ENCODE results near the gene COL1A1.
A peak's percentile ranks its signal among the peaks of the same experiment; 100 is the strongest.

COL1A1 gene

DNA sequence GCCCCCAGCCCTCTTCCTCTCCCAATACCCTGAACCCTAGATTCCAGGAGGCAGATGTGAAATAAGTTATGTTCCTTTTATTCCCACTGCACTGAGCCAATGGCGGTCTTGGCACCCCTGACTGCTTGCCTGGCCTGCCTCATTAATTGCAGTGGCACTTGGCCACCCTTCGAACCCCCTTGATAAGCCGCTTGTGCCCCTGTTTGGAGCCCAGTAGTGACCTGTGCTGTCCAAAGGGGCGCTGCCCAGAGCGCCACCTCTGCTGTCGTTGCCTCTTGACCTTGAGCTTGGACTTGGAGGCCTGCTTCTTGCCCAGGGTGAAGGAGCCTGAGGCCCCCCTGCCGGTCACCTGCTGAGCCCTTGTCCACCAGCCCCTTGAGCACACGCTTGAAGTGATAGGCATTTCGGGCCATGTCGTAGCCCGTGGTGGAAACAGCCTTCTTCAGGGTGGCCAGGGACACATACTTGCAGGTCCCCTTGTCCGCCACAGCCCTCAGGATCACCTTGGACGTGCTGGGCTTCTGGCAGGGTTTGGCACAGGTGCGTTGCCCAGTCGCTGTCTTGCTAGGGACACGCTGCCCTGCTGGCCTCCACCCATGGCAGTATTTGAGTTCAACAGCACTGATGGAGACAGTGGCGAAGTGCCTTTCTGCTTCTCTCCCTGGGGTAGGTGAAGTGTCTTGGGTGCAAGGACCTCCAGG, 29.9 kb downstream of the COL1A1 start:
- no peak for DNase-seq (ENCODE audit: low read depth in 2 of 2)

- no peak for DNase-seq (ENCODE audit: low read depth in 2 of 2)
Observed at GRCh38 chr17:50170662-50171370, 30.6 kb downstream of the COL1A1 start.

GRCh38 chr17:50169881-50170459, 31.5 kb downstream of the COL1A1 start:
- no peak for DNase-seq (ENCODE audit: low read depth in 2 of 2)

GRCh38 chr17:50169121-50169764, 32.2 kb downstream of the COL1A1 start:
- peak in 1 of 2 donors; percentile 47 for DNase-seq (ENCODE audit: low read depth in 2 of 2)

DNA sequence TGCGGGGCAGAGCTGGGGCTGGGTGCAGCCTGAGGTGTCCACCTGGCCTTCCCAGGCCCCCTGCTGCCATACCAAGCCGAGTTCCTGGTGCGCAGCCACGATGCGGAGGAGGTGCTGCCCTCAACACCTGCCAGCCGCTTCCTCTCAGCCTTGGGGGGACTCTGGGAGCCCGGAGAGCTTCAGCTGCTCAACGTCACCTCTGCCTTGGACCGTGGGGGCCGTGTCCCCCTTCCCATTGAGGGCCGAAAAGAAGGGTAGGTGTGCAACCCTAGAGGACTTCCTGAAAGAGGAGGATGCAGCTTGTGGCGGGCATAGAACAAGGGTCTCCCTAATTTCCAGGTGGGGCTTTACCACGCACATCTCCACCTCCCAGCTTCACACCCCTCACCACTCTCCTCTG, 33.1 kb downstream of the COL1A1 start:
- DNase-seq (ENCODE audit: low read depth in 2 of 2), result no peak

GRCh38 chr17:50167371-50167770, 34.1 kb downstream of the COL1A1 start:
- DNase-seq (ENCODE audit: low read depth in 2 of 2), result no peak

DNA sequence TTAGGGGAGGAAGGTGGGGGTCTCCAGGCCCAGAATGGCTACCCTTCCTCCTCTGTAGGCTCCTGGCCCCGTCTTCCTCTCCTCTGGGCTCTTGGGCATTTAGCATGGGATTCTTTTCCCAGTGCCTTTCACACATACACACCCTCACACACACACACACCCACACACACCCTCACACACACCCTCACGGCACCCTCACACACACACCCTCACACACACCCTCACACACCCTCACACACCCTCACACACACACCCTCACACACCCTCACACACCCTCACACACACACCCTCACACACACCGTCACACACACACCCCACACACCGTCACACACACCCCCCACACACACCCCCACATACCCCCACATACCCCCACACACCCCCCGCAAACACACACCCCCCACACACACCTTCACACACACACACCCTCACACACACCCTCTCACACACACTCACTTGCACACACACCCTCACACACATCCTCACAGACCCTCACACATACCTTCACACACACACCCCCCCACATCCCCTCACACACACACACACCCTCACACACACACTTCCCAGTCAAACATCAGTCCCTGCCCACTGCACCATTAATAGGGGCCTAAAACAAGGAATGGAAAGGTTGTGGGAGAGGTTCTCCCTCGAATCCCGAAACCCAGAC, 34.8 kb downstream of the COL1A1 start:
- no peak for DNase-seq (ENCODE audit: low read depth in 2 of 2)

DNA sequence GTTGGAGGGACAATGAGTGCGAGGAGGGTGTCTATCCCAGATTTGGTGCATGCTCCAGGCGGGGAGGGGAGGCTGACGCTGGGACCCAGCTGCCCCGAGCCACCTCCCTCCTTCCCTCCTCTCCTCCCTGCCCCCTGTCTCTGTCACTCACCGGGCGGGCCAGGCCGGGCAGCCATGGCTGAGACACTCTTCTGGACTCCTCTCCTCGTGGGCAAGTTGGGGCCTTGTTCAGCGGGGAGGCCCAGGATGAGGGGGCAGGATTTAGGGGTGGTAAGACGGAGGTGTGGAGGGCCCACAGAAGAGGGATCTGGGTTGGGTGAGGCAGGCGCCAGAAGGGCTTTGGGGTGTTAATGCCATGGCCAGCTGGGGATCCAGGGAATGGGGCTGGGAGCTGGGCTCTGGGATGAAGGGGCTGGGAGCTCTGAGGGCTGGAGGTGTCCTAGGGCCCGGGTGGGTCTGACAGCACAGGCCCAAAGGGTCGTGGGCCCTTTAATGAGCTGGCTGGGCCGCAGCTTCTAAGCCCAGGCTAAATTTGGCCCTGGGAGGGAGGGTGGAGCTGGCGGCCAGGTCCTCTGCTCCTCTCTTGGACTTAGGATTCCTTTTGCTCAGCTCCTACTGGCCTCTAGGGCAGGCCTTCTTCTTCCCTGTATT, 35.4 kb downstream of the COL1A1 start, which contains the start of gene SGCA:
Gene SGCA, plus strand, starts transcription at position 139 of the 651 bp plus-strand sequence. Its CDS starts 36 bp downstream, at position 175.
- no peak for DNase-seq (ENCODE audit: low read depth in 2 of 2)

GRCh38 chr17:50165466-50165865, 36.0 kb downstream of the COL1A1 start:
- no peak for DNase-seq (ENCODE audit: low read depth in 2 of 2)

DNA sequence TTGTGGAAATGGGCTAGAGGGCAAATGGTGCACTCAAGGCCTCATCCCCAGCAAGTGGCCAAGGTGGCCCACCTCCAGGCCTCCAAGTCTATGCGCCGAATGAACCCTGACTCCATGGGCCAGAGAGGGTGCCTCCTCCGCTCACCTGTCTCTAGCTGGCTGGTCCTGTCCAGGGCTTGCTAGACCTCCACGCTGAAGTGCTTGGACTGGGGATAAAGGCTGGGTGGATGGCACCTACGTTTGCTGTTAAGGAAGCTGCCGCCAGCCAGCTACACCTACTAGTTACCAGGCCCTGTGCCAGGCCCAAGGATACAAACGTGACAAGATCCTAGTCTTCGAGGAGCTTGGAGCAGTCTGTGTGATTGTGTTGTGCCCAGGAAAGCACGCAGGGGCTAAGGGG, 36.4 kb downstream of the COL1A1 start:
- no peak for DNase-seq (ENCODE audit: low read depth in 2 of 2)

DNA sequence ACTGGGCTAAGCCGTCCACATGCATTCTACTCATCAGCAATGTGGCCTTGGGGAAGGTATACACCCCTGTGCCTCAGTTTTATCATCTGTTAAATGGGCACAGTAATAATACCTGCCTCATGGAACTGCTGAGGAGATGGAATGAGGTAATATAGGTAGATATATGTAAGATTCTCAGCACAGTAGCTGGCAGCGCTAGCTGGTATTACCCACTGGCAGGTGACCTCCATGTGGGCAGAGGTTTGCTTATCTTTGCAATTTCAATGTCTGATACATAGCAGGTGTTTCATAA, 36.8 kb downstream of the COL1A1 start:
- DNase-seq (ENCODE audit: low read depth in 2 of 2), result no peak

GRCh38 chr17:50163843-50164696, 37.4 kb downstream of the COL1A1 start:
- DNase-seq (ENCODE audit: low read depth in 2 of 2), result no peak

GRCh38 chr17:50162466-50163254, 38.8 kb downstream of the COL1A1 start:
- DNase-seq (ENCODE audit: low read depth in 2 of 2), result no peak

- DNase-seq (ENCODE audit: low read depth in 2 of 2), result no peak
Observed at GRCh38 chr17:50161911-50162288, 39.5 kb downstream of the COL1A1 start.

DNA sequence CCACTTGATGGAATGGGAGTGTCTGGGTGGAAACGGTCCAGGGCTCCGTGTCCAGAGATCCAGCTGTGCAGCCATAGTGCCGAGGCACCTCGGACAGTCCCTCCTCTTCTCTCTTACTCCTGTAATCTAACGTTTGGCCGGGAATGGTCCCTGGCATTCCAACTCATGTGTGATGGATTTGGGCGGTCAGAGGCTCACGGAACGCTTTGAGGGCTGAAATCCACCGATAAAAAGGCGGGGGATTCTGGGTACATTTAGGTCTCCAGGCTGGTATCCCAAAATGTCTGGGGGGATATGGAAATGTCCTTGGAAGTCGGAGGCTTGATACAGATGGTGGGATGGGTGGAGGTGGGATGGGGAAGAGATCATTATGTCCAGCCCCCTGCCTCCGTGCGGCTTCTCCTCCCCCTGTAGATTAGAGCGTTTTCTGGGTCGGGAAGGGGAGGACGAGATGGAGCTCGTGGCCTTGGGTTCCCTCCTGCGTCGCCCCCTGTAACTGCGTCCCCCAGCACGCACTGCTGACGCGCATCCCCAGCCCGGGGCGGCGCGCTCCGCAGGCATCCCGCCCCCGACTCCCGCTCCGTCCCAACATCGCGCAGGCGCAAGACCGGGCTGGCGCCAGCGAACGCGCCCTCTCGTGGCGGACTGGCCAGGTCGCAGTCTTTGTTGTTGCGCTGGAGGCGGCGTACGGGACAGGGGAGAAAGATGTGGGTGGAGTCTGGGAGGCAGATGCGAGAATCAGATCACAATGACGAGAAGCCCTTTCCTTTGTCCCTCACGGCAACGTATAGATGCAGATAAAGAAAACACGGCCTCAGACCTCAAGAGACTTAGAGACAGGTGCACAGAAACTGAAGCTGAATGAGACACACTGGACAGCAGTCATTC, 40.2 kb downstream of the COL1A1 start:
- peak; percentile 94 to 95 for DNase-seq (ENCODE audit: low read depth in 2 of 2)

GRCh38 chr17:50157891-50158290, 43.5 kb downstream of the COL1A1 start:
- DNase-seq (ENCODE audit: low read depth in 2 of 2), result no peak

DNA sequence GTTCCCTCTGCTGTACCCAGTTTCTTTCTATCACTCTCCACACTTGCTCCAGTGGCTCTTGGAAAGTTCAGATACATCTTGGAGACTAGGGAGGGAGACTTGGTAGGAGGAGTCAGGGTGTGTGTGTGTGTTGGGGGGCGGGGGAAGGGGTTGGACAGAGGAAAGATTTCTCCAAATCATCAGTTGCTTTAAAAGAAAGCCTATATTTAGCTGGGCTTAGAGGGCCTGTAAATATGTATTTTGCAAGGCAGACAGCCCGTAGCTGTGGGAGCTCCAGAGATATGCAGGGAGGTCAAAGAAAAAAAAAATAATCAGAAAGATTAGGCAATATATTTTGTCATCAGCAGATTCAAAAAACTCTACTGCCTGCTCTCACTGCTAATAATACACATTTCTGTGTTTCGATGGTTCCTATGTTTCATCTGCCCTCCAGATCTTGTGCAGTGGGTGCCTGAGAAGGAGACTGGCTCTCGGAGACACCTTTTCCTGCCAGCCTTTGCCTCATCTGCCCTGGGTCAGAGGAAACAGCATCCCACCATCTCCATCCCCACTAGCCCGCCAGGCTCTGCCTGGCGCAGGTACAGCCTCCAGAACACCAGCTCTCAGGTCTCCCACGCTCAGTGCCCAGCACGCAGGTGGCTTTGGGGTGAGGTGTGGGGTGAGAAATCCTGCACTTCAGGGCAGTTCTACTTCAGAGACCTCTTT, 46.2 kb downstream of the COL1A1 start:
- no peak for DNase-seq (ENCODE audit: low read depth in 2 of 2)

DNA sequence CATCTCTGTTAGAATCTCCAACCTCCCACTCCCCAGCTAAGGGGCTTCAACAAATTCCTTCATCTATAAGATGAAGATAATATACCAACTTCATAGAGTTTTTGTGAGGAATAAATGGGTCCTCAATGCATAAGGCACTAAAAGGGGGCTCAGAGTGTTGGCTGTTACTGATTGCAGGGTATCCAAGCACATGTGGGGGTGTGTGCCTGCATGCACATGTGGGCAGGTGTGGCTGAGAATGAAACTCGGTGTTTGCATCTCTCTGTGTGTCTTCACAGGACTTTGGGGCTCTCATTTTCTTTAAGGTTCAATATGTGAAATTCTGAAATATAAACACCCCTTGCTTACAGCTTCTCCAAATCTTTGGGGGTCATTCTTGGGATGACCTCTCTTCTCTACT, 46.8 kb downstream of the COL1A1 start:
- no peak for DNase-seq (ENCODE audit: low read depth in 2 of 2)

All from activated CD4-positive, alpha-beta T cell treated with anti-CD3 and anti-CD28 coated beads for 24 hours (primary cell).